ENCODE results near the gene YIPF5. TPM values are rescaled to one million over a fixed set of nuclear protein-coding genes. Genes with fewer than 3 reads are reported as not detected.
A peak's percentile ranks its signal among the peaks of the same experiment; 100 is the strongest.

YIPF5 gene
- total RNA-seq, 1 donor from 2014 or later = 46.4 TPM

DNA sequence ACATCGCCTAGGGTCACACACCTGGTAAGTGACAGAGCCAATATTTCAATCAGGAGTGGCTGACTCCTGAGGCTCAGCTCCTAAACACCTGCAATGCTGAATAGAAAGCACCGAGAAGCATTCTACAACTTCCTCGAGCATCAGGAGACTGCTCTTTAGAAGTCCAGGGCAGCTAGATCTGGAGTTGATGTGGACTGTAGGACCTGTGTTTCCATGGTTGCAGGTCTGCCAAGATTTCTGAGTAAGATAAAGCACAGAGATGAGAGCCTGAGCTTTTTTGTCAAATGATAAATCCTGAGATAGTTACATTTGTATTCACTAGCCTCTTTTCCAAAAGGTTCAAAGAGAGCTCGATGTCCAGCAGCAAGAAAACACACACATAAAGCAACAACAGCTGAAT lies 43.8 kb downstream of the YIPF5 start:
- DNase-seq (no peak), ATAC-seq (no peak)
- Histone ChIP-seq H3K27me3 (ENCODE audit: low read depth) (no peaks in the 10 kb centered on the region), H3K27ac (no peak overlapping the region), H3K4me1 (no peaks in the 10 kb centered on the region), H3K4me3 (no peak overlapping the region), H3K36me3 (no peaks in the 10 kb centered on the region), H3K9me3 (no peaks in the 10 kb centered on the region)
- intact Hi-C loops (cut with DNase I) = no loop called here
- TF ChIP-seq, protein P1, sequence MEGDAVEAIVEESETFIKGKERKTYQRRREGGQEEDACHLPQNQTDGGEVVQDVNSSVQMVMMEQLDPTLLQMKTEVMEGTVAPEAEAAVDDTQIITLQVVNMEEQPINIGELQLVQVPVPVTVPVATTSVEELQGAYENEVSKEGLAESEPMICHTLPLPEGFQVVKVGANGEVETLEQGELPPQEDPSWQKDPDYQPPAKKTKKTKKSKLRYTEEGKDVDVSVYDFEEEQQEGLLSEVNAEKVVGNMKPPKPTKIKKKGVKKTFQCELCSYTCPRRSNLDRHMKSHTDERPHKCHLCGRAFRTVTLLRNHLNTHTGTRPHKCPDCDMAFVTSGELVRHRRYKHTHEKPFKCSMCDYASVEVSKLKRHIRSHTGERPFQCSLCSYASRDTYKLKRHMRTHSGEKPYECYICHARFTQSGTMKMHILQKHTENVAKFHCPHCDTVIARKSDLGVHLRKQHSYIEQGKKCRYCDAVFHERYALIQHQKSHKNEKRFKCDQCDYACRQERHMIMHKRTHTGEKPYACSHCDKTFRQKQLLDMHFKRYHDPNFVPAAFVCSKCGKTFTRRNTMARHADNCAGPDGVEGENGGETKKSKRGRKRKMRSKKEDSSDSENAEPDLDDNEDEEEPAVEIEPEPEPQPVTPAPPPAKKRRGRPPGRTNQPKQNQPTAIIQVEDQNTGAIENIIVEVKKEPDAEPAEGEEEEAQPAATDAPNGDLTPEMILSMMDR (IDR thresholded peaks at IDR 0.05) = no peak

DNA sequence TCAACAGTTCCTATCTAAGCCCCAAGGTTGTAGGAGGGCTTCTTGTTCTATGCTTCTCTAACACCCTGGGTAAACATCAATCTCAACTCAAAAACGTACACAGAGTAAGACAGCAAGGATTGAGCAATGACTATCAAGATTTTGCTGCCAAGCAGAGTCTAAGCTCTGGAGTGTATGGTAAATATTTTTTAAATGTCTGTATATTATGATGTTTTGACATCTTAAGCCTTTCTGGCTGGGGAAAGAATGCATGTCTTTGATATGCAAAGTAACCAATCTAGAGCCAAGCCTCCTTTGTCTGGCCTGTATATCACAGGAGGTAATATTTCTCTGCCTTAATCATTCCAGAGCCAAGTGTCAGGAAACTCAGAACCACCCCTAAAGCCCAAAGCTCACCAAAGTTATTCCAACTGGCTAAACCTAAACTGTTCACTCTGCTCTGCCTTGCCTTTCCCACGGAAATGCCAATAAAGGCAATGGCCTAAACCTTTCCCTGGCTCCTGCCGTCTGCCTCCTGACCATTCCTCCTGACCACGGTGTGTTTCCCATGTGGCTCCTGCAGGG lies 45.2 kb downstream of the YIPF5 start:
- Histone ChIP-seq H3K4me1 (no peaks in the 10 kb centered on the region), H3K36me3 (no peaks in the 10 kb centered on the region), H3K27ac (no peak overlapping the region), H3K9me3 (no peaks in the 10 kb centered on the region), H3K4me3 (no peak overlapping the region), H3K27me3 (ENCODE audit: low read depth) (no peaks in the 10 kb centered on the region)
- TF ChIP-seq, protein P1 (IDR thresholded peaks at IDR 0.05) = no peak
- intact Hi-C loops (cut with DNase I) = no loop called here
- ATAC-seq (peak; percentile 55 to 79), DNase-seq (no peak)

DNA sequence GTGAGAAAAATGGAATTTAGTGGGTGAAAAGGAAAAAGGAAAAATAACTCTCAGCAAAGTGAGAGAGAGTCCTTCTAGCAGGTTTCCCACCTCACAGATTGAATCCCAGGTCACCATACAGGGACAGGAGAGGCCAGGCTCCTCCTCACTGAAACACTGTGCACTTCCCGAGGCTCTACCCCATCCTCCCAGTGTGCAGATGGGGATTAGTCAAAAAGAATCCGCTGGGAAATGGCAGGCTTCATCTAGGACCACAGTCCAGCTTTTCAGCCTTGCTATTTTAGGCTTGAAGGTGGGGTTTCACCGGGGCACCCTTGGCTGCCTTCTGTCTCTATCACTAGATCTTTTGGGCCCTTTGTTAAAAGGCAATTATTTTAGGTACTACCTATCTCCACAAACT lies 47.8 kb downstream of the YIPF5 start:
- H3K9me3 ChIP-seq = no peaks in the 10 kb centered on the region

DNA sequence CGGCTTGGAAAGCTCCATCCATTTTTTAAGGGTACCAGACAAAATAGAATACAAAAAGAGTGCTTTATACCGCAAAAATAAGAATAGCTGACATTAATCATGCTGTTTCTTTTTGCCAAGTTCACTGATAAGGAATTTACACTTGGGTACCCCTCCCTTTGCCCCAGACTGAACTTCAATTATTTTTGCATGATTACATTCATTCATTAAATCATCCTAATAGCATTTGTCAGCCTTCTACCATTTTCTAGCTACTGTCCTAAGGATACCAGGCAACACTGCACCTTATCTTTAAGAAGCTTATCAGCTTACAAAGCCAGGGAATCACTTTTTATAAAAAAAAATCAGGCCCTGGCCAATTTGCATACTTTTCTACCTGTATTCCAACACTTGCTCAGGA lies 48.4 kb downstream of the YIPF5 start:
- Histone ChIP-seq H3K36me3 (no peaks in the 10 kb centered on the region), H3K9me3 (no peaks in the 10 kb centered on the region), H3K4me3 (no peak overlapping the region), H3K4me1 (no peaks in the 10 kb centered on the region), H3K27me3 (ENCODE audit: low read depth) (no peaks in the 10 kb centered on the region), H3K27ac (no peak overlapping the region)
- TF ChIP-seq, protein P1 (IDR thresholded peaks at IDR 0.05) = no peak
- ATAC-seq (no peak), DNase-seq (no peak)
- intact Hi-C loops (cut with DNase I) = no loop called here

More for the DNA sequence above, 47.8 kb downstream of the YIPF5 start:
- DNase-seq (no peak), ATAC-seq (no peak)
- H3K27me3 ChIP-seq (ENCODE audit: low read depth) = no peaks in the 10 kb centered on the region
- intact Hi-C loops (cut with DNase I) = no loop called here
- H3K27ac ChIP-seq = no peak overlapping the region
- H3K4me3 ChIP-seq = no peak overlapping the region
- TF ChIP-seq, protein P1 (IDR thresholded peaks at IDR 0.05) = no peak
- no peaks in the 10 kb centered on the region for H3K36me3 ChIP-seq
- no peaks in the 10 kb centered on the region for H3K4me1 ChIP-seq

DNA sequence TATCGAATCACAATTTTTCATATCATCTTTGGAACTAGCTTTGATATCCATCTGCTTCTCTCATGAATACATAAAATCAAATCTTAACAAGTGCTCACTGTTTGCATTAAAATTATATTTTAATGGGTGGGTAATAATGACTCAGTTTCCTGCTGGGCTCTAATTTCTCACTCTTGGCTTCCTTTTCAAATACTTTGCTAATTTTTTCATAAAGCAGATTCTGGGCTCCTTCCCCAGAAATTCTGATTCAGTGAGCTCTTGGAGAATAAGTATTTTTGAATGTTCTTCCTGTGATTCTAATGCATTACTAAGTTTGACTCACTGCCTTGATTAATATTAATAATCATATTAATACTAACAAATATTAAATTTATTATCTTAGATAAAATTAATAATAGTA lies 48.9 kb downstream of the YIPF5 start:
- Histone ChIP-seq H3K36me3 (no peaks in the 10 kb centered on the region), H3K4me3 (no peak overlapping the region), H3K27ac (no peak overlapping the region), H3K9me3 (no peaks in the 10 kb centered on the region), H3K27me3 (ENCODE audit: low read depth) (no peaks in the 10 kb centered on the region), H3K4me1 (no peaks in the 10 kb centered on the region)
- no peak for DNase-seq
- TF ChIP-seq, protein P1 (IDR thresholded peaks at IDR 0.05) = no peak
- intact Hi-C loops (cut with DNase I) = no loop called here
- no peak for ATAC-seq
